ENCODE measurements around the gene AMPD3.

DNA sequence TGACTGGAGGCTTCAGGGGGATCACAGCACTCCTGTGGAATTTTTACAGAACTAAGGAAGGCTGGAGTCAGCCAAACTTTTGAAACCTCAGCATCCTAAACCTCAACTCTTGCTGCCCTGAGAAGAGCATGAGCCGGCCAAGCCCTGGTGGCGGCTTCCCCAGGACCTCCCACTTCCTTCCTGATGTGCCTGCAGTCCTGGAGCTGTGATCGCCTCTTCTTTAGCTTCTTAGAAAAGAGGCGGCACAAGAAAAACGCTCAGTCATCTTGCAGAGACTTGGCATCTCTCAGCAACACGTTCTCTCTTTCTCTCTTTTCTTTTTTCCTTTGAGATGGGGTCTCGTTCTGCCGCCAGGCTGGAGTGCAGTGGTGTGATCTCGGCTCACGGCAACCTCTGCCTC is 40.4 kb upstream of the AMPD3 start:
- TF ChIP-seq, protein P1, sequence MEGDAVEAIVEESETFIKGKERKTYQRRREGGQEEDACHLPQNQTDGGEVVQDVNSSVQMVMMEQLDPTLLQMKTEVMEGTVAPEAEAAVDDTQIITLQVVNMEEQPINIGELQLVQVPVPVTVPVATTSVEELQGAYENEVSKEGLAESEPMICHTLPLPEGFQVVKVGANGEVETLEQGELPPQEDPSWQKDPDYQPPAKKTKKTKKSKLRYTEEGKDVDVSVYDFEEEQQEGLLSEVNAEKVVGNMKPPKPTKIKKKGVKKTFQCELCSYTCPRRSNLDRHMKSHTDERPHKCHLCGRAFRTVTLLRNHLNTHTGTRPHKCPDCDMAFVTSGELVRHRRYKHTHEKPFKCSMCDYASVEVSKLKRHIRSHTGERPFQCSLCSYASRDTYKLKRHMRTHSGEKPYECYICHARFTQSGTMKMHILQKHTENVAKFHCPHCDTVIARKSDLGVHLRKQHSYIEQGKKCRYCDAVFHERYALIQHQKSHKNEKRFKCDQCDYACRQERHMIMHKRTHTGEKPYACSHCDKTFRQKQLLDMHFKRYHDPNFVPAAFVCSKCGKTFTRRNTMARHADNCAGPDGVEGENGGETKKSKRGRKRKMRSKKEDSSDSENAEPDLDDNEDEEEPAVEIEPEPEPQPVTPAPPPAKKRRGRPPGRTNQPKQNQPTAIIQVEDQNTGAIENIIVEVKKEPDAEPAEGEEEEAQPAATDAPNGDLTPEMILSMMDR (conservative IDR thresholded peaks at IDR 0.05): no peak
- TF ChIP-seq ZFX (IDR thresholded peaks at IDR 0.05): no peak

Measured in C4-2B (cell line).